Transverse colon (tissue), 4 donors: ENCODE results near the gene ESPL1.

Experiments
- EP300 ChIP-seq: sonication (generic); formaldehyde crosslinking; IDR thresholded peaks from one replicate; pipeline ENCODE4 v1.6.1; 2017; ENCODE audit warnings: antibody characterized with exemption, low read depth
- POLR2A ChIP-seq: fragments of 450-650 bp; IDR thresholded peaks from one replicate; pipeline ENCODE4 v1.6.1; 2016; ENCODE audit warnings: antibody characterized with exemption, mild to moderate bottlenecking, moderate library complexity
- POLR2AphosphoS5 ChIP-seq, 3 donors: sonication (generic); formaldehyde crosslinking; IDR thresholded peaks; one replicate each; pipeline ENCODE4 v1.6.1; 2016; ENCODE audit warnings: antibody characterized with exemption in 3 of 3
- TF ChIP-seq, protein P1 (sequence below), 5 experiments: fragments of 200-600 bp in 3 of 5; fragments of 450-650 bp in 2 of 5; sonication (generic) in 3 of 5; IDR thresholded peaks; 1 replicate in 2 of 5; 2 replicates in 3 of 5; pipeline ENCODE4 v1.5.1; 2016 to 2017; ENCODE audit warnings: antibody characterized with exemption in 5 of 5, inconsistent platforms in 3 of 5, mild to moderate bottlenecking in 2 of 5, moderate library complexity in 1 of 5

DNA sequence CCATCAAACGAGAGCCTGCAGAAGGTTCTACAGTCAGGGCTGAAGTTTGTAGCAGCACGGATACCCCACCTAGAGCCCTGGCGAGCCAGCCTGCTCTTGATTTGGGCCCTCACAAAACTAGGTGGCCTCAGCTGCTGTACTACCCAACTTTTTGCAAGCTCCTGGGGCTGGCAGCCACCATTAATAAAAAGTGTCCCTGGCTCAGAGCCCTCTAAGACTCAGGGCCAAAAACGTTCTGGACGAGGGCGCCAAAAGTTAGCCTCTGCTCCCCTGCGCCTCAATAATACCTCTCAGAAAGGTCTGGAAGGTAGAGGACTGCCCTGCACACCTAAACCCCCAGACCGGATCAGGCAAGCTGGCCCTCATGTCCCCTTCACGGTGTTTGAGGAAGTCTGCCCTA is 18.3 kb downstream of the ESPL1 start:
- TF ChIP-seq, protein P1, sequence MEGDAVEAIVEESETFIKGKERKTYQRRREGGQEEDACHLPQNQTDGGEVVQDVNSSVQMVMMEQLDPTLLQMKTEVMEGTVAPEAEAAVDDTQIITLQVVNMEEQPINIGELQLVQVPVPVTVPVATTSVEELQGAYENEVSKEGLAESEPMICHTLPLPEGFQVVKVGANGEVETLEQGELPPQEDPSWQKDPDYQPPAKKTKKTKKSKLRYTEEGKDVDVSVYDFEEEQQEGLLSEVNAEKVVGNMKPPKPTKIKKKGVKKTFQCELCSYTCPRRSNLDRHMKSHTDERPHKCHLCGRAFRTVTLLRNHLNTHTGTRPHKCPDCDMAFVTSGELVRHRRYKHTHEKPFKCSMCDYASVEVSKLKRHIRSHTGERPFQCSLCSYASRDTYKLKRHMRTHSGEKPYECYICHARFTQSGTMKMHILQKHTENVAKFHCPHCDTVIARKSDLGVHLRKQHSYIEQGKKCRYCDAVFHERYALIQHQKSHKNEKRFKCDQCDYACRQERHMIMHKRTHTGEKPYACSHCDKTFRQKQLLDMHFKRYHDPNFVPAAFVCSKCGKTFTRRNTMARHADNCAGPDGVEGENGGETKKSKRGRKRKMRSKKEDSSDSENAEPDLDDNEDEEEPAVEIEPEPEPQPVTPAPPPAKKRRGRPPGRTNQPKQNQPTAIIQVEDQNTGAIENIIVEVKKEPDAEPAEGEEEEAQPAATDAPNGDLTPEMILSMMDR (IDR thresholded peaks at IDR 0.05) = no peak
- TF ChIP-seq POLR2A = no peak
- TF ChIP-seq POLR2AphosphoS5 (IDR thresholded peaks at IDR 0.05) = no peak
- TF ChIP-seq EP300 = no peak
